HCT116 (cell line): ENCODE measurements around the gene TFB1M. TPM values are rescaled to one million over a fixed set of nuclear protein-coding genes. Genes with fewer than 3 reads are reported as not detected.

Experiments
- ATAC-seq: fragments of 200-7000 bp; cut with Tn5 transposase; 2 replicates; pipeline ENCODE4 v1.9.1; 2020; ENCODE audit warnings: mild to moderate bottlenecking, moderate library complexity
- BruUV-seq: library from RNA; stranded (reverse); fragments of 400-500 nt; replicated peaks from 2 replicates; lab custom pipeline; 2021; lab: Mats Ljungman, UMichigan
- CTCF ChIA-PET: fragments of 300-600 bp; sonication (Branson Sonifier 250); formaldehyde crosslinking; loops from one replicate; lab custom pipeline; 2021; ENCODE audit warnings: antibody characterized with exemption; lab: Charles Lee
- POLR2A ChIA-PET: fragments of 300-600, 350-600 bp; sonication (Branson Sonifier 250); formaldehyde crosslinking; loops from one replicate; lab custom pipeline; 2021; ENCODE audit warnings: antibody characterized with exemption; lab: Charles Lee
- RAD21 ChIA-PET, 2 experiments: fragments of 300-600 bp; sonication (Branson Sonifier 250); formaldehyde crosslinking; loops; one replicate each; lab custom pipeline; 2023; ENCODE audit warnings: low total read pairs in 2 of 2; ENCODE audit not compliant: uncharacterized antibody in 2 of 2, unreplicated experiment in 2 of 2, low non-redundant PET in 1 of 2; lab: Charles Lee
- DNase-seq: peaks from one replicate; pipeline ENCODE4 v3.0.0-alpha.2; 2010; ENCODE audit warnings: low read depth, low spot score
- H2AFZ ChIP-seq: fragments of 200-600 bp; shearing (Covaris generic), sonication (generic); 2 replicates; pipeline ENCODE4 v1.6.1; 2017; ENCODE audit warnings: low read depth, mixed run types, mixed read lengths, antibody characterized with exemption, low read length; ENCODE audit not compliant: poor library complexity, severe bottlenecking
- H3K27ac ChIP-seq: 2 replicates; pipeline ENCODE4 v1.5.1; 2012; ENCODE audit warnings: low read depth, low read length
- H3K27me3 ChIP-seq: fragments of 200-600 bp; sonication (generic); 2 replicates; pipeline ENCODE4 v1.6.1; 2016; ENCODE audit warnings: mixed run types, low read length, mixed read lengths; ENCODE audit not compliant: insufficient read depth
- H3K36me3 ChIP-seq, 2 experiments: fragments of 200-500 bp in 1 of 2; fragments of 200-600 bp in 1 of 2; sonication (Bioruptor generic) in 1 of 2; sonication (generic) in 1 of 2; 2 replicates each; pipeline versions ENCODE4 v1.5.1 to v1.6.1; 2014 to 2016; ENCODE audit warnings: low read length in 2 of 2, inconsistent platforms in 1 of 2, mixed read lengths in 1 of 2, mixed run types in 1 of 2; ENCODE audit not compliant: insufficient read depth in 2 of 2, control insufficient read depth in 1 of 2
- H3K4me1 ChIP-seq, 2 experiments: fragments of 200-600 bp in 1 of 2; sonication (generic) in 1 of 2; 2 replicates each; pipeline versions ENCODE4 v1.5.1 to v1.6.1; 2012 to 2017; ENCODE audit warnings: low read length in 2 of 2, inconsistent platforms in 1 of 2, mild to moderate bottlenecking in 1 of 2, mixed read lengths in 1 of 2, mixed run types in 1 of 2, moderate library complexity in 1 of 2; ENCODE audit not compliant: insufficient read depth in 2 of 2, control insufficient read depth in 1 of 2
- H3K4me2 ChIP-seq: fragments of 200-600 bp; sonication (generic); 2 replicates; pipeline ENCODE4 v1.6.1; 2017; ENCODE audit warnings: mixed run types, low read length, mixed read lengths
- H3K4me3 ChIP-seq, 2 experiments: fragments of 200-600 bp in 1 of 2; sonication (generic) in 1 of 2; replicated peaks in 1 of 2; 2 replicates each; pipeline ENCODE4 v1.5.1; 2011 to 2016; ENCODE audit warnings: low read length in 2 of 2, control low read depth in 1 of 2, low read depth in 1 of 2, mild to moderate bottlenecking in 1 of 2, mixed read lengths in 1 of 2, mixed run types in 1 of 2
- H3K79me2 ChIP-seq: fragments of 200-600 bp; sonication (generic); 2 replicates; pipeline ENCODE4 v1.6.1; 2017; ENCODE audit warnings: mild to moderate bottlenecking, mixed run types, low read length, moderate library complexity, mixed read lengths; ENCODE audit not compliant: insufficient read depth
- H3K9ac ChIP-seq: fragments of 200-600 bp; sonication (generic); 2 replicates; pipeline ENCODE4 v1.6.1; 2016; ENCODE audit warnings: low read length, mixed read lengths
- H3K9me2 ChIP-seq: fragments of 200-600 bp; sonication (generic), shearing (Covaris generic); 2 replicates; pipeline ENCODE4 v1.6.1; 2017; ENCODE audit warnings: mixed run types, mild to moderate bottlenecking, moderate library complexity; ENCODE audit not compliant: insufficient read depth
- H3K9me3 ChIP-seq, 2 experiments: fragments of 200-500 bp in 1 of 2; fragments of 200-600 bp in 1 of 2; sonication (Bioruptor generic) in 1 of 2; sonication (generic) in 1 of 2; 2 replicates each; pipeline ENCODE4 v1.6.1; 2014 to 2017; ENCODE audit warnings: low read length in 2 of 2, mixed read lengths in 2 of 2, inconsistent platforms in 1 of 2, low read depth in 1 of 2, mild to moderate bottlenecking in 1 of 2, mixed run types in 1 of 2, moderate library complexity in 1 of 2; ENCODE audit not compliant: control insufficient read depth in 1 of 2, insufficient read depth in 1 of 2
- H4K20me1 ChIP-seq: fragments of 200-600 bp; sonication (generic), shearing (Covaris generic); 2 replicates; pipeline ENCODE4 v1.6.1; 2017; ENCODE audit warnings: mixed run types, mild to moderate bottlenecking, moderate library complexity; ENCODE audit not compliant: insufficient read depth
- ATF3 ChIP-seq: IDR thresholded peaks from 2 replicates; pipeline ENCODE4 v1.6.1; 2012
- CBX3 ChIP-seq: IDR thresholded peaks from 2 replicates; pipeline ENCODE4 v1.6.1; 2012; ENCODE audit warnings: low read depth
- CEBPB ChIP-seq: IDR thresholded peaks from 2 replicates; pipeline ENCODE4 v1.6.1; 2012; ENCODE audit warnings: low read depth
- EGR1 ChIP-seq: IDR thresholded peaks from 2 replicates; pipeline ENCODE4 v1.6.1; 2012; ENCODE audit warnings: low read depth
- ELF1 ChIP-seq: IDR thresholded peaks from 2 replicates; pipeline ENCODE4 v1.6.1; 2012; ENCODE audit warnings: low read depth, borderline replicate concordance
- EZH2 ChIP-seq: fragments of 200-600 bp; sonication (generic); IDR thresholded peaks from 2 replicates; pipeline ENCODE4 v1.6.1; 2017; ENCODE audit warnings: antibody characterized with exemption, mixed run types
- EZH2phosphoT487 ChIP-seq: fragments of 200-600 bp; IDR thresholded peaks from 2 replicates; pipeline ENCODE4 v1.6.1; 2018; ENCODE audit warnings: antibody characterized with exemption, borderline replicate concordance
- FOSL1 ChIP-seq: IDR thresholded peaks from 2 replicates; pipeline ENCODE4 v1.6.1; 2012; ENCODE audit warnings: low read depth
- MAX ChIP-seq: IDR thresholded peaks from 2 replicates; pipeline ENCODE4 v1.6.1; 2012
- POLR2A ChIP-seq: IDR thresholded peaks from 2 replicates; pipeline ENCODE4 v1.7.0; 2011; ENCODE audit warnings: borderline replicate concordance; ENCODE audit not compliant: insufficient read depth, insufficient read length; ENCODE audit errors: extremely low read depth
- POLR2AphosphoS5 ChIP-seq: IDR thresholded peaks from 2 replicates; pipeline ENCODE4 v1.6.1; 2011; ENCODE audit warnings: mild to moderate bottlenecking, low read depth, low read length, moderate library complexity
- RAD21 ChIP-seq: IDR thresholded peaks from 2 replicates; pipeline ENCODE4 v1.6.1; 2012; ENCODE audit warnings: low read depth, mild to moderate bottlenecking
- REST ChIP-seq: IDR thresholded peaks from 2 replicates; pipeline ENCODE4 v1.6.1; 2012; ENCODE audit warnings: low read depth
- SP1 ChIP-seq: IDR thresholded peaks from 2 replicates; pipeline ENCODE4 v1.6.1; 2012; ENCODE audit warnings: low read depth
- SRF ChIP-seq: IDR thresholded peaks from 2 replicates; pipeline ENCODE4 v1.6.1; 2012; ENCODE audit warnings: low read depth
- TCF7L2 ChIP-seq: IDR thresholded peaks from 2 replicates; pipeline ENCODE4 v1.7.0; 2011; ENCODE audit warnings: borderline replicate concordance, inconsistent platforms; ENCODE audit not compliant: insufficient read depth, insufficient read length; ENCODE audit errors: extremely low read depth
- YY1 ChIP-seq: IDR thresholded peaks from 2 replicates; pipeline ENCODE4 v1.6.1; 2011; ENCODE audit warnings: low read length, low read depth, moderate library complexity, mild to moderate bottlenecking; ENCODE audit not compliant: insufficient replicate concordance; ENCODE audit errors: extremely low read depth
- ZBTB33 ChIP-seq: IDR thresholded peaks from 2 replicates; pipeline ENCODE4 v1.6.1; 2011; ENCODE audit warnings: mild to moderate bottlenecking, low read length, moderate library complexity; ENCODE audit not compliant: insufficient replicate concordance; ENCODE audit errors: extremely low read depth
- ZFX ChIP-seq: fragments of 450-650 bp; IDR thresholded peaks from 2 replicates; pipeline ENCODE4 v1.6.1; 2017
- ZNF274 ChIP-seq: fragments of 200-500 bp; sonication (Bioruptor generic); IDR thresholded peaks from 2 replicates; pipeline ENCODE4 v1.6.1; 2014; ENCODE audit warnings: mild to moderate bottlenecking, low read depth, low read length, inconsistent platforms
- intact Hi-C: fragments of 100-400 bp; cut with micrococcal nuclease; formaldehyde crosslinking; loops from 2 replicates; pipeline ENCODE4 v1.10.0; 2022
- total RNA-seq: library from RNA; stranded (reverse); gene quantifications from one replicate; pipeline ENCODE4 v1.2.1, GENCODE V29; 2021; ENCODE audit not compliant: unreplicated experiment

Gene TFB1M
- total RNA-seq, 1 experiment from 2014 or later, result 43.8 TPM

GRCh38 chr6:155234167-155234566 lies 80.1 kb downstream of the TFB1M start:
- intact Hi-C loops, result no loop called here
- no peaks in the 10 kb centered on the region for H3K9me2 ChIP-seq
- H3K36me3 ChIP-seq, result no peaks in the 10 kb centered on the region
- H3K9ac ChIP-seq, result no peak overlapping the region
- H3K79me2 ChIP-seq, result no peaks in the 10 kb centered on the region
- TF ChIP-seq SRF (no peak), TCF7L2 (no peak), EZH2 (no peak), MAX (no peak), POLR2A (no peak), EGR1 (no peak), FOSL1 (no peak), ZFX (no peak), ATF3 (no peak), REST (no peak), POLR2AphosphoS5 (no peak), CBX3 (no peak), ELF1 (no peak), YY1 (no peak), SP1 (no peak), RAD21 (no peak), EZH2phosphoT487 (no peak), ZBTB33 (no peak), CEBPB (no peak), ZNF274 (no peak)
- H3K4me3 ChIP-seq, result no peak overlapping the region
- no TSS peak for BruUV-seq
- no peaks in the 10 kb centered on the region for H3K4me1 ChIP-seq
- no peak overlapping the region for H3K4me2 ChIP-seq
- no peak for ATAC-seq
- POLR2A ChIA-PET, result no interaction called here
- H3K27ac ChIP-seq, result no peak overlapping the region
- CTCF ChIA-PET, result no interaction called here
- H4K20me1 ChIP-seq, result no peaks in the 10 kb centered on the region
- no peaks in the 10 kb centered on the region; a peak in 1 of 4 replicates for H3K9me3 ChIP-seq
- H3K27me3 ChIP-seq, result no peaks in the 10 kb centered on the region
- H2AFZ ChIP-seq, result no peak overlapping the region
- no peak for DNase-seq
- RAD21 ChIA-PET, result no interaction called here
